NCI-H2107 (cell line): Measurements from ENCODE around the gene IL36B.

Experiments
- DNase-seq: peaks from one replicate; lab custom pipeline; 2025; lab: John Stamatoyannopoulos, UW

Gene IL36B

GRCh38 chr2:113009622-113010021 is 43.0 kb downstream of the IL36B start:
- no peak for DNase-seq

- DNase-seq = no peak
Measured at GRCh38 chr2:113007250-113007649, 45.4 kb downstream of the IL36B start.

- DNase-seq = no peak
Measured at GRCh38 chr2:113005030-113005509, 47.6 kb downstream of the IL36B start, which contains the start of gene IL36A. TSS of gene IL36A (plus strand) at chr2:113005459. CDS start at chr2:113005872, 413 bp downstream.

- no peak for DNase-seq
Measured at GRCh38 chr2:113002677-113003076, 50.0 kb downstream of the IL36B start.

- DNase-seq = no peak
Measured at GRCh38 chr2:113000436-113000835, 52.2 kb downstream of the IL36B start.

GRCh38 chr2:112997151-112997550 is 55.5 kb downstream of the IL36B start:
- DNase-seq = no peak

GRCh38 chr2:112996635-112997034 is 56.0 kb downstream of the IL36B start:
- DNase-seq = no peak

GRCh38 chr2:112995346-112995920 is 57.2 kb downstream of the IL36B start:
- no peak for DNase-seq

- DNase-seq = no peak
Measured at GRCh38 chr2:112994648-112995047, 58.0 kb downstream of the IL36B start.

GRCh38 chr2:112993831-112994230 is 58.8 kb downstream of the IL36B start:
- no peak for DNase-seq

GRCh38 chr2:112989611-112990010 is 63.1 kb downstream of the IL36B start:
- no peak for DNase-seq

- DNase-seq = no peak
Measured at GRCh38 chr2:112985090-112985489, 67.6 kb downstream of the IL36B start.

GRCh38 chr2:112980537-112980936 is 72.1 kb downstream of the IL36B start:
- no peak for DNase-seq

- no peak for DNase-seq
Measured at GRCh38 chr2:112979731-112980130, 72.9 kb downstream of the IL36B start.

GRCh38 chr2:112977559-112978056 is 75.1 kb downstream of the IL36B start, which contains the start of gene IL36G:
TSS of gene IL36G (plus strand) at chr2:112978006. CDS start at chr2:112978639, 633 bp downstream.
- DNase-seq = no peak
